ENCODE measurements around the gene ODF2L.

DNA sequence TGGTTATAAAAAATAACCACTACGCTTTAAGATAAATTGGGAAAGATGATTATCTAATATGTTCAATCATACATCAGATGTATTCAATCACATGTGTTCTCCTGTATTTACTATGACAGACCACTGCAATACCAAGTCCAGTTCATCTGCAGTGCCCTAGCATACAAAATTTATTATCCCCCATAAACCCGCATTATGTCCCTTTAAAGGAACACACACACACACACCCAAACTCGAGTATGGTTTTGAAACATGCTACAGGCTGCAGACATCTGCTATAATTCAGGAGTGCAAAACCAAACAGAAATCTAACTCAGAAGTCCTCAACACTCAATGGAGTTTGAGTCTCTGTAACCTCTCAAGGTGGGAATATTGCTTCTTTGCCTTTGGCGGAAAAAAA lies 14.9 kb downstream of the ODF2L start:
- TF ChIP-seq, protein P1, sequence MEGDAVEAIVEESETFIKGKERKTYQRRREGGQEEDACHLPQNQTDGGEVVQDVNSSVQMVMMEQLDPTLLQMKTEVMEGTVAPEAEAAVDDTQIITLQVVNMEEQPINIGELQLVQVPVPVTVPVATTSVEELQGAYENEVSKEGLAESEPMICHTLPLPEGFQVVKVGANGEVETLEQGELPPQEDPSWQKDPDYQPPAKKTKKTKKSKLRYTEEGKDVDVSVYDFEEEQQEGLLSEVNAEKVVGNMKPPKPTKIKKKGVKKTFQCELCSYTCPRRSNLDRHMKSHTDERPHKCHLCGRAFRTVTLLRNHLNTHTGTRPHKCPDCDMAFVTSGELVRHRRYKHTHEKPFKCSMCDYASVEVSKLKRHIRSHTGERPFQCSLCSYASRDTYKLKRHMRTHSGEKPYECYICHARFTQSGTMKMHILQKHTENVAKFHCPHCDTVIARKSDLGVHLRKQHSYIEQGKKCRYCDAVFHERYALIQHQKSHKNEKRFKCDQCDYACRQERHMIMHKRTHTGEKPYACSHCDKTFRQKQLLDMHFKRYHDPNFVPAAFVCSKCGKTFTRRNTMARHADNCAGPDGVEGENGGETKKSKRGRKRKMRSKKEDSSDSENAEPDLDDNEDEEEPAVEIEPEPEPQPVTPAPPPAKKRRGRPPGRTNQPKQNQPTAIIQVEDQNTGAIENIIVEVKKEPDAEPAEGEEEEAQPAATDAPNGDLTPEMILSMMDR (IDR thresholded peaks at IDR 0.05; ENCODE audit: poor library complexity), result no peak
- no peak for TF ChIP-seq EZH2phosphoT487 (IDR thresholded peaks at IDR 0.05; ENCODE audit: low read depth, severe bottlenecking, unreplicated experiment)
